ENCODE measurements around the gene AKAP1. TPM values are rescaled to one million over a fixed set of nuclear protein-coding genes. Genes with fewer than 3 reads are reported as not detected.

AKAP1 gene
- total RNA-seq, 1 donor: 14.5 TPM

GRCh38 chr17:57038486-57038885, 46.6 kb upstream of the AKAP1 start:
- TF ChIP-seq, protein P1, sequence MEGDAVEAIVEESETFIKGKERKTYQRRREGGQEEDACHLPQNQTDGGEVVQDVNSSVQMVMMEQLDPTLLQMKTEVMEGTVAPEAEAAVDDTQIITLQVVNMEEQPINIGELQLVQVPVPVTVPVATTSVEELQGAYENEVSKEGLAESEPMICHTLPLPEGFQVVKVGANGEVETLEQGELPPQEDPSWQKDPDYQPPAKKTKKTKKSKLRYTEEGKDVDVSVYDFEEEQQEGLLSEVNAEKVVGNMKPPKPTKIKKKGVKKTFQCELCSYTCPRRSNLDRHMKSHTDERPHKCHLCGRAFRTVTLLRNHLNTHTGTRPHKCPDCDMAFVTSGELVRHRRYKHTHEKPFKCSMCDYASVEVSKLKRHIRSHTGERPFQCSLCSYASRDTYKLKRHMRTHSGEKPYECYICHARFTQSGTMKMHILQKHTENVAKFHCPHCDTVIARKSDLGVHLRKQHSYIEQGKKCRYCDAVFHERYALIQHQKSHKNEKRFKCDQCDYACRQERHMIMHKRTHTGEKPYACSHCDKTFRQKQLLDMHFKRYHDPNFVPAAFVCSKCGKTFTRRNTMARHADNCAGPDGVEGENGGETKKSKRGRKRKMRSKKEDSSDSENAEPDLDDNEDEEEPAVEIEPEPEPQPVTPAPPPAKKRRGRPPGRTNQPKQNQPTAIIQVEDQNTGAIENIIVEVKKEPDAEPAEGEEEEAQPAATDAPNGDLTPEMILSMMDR (IDR thresholded peaks at IDR 0.05; ENCODE audit: extremely low read depth, low read depth, low read length): no peak
- H3K4me3 ChIP-seq (ENCODE audit: insufficient read depth, low read length): no peak overlapping the region
- no peak overlapping the region for H3K27ac ChIP-seq (ENCODE audit: low read depth, low read length)
- H3K27me3 ChIP-seq (ENCODE audit: insufficient read depth, low read length): peaks cover 8% of the 10 kb centered on the region
- no peak overlapping the region for H3K4me2 ChIP-seq (ENCODE audit: insufficient read depth, low read length)
- DNase-seq (ENCODE audit: insufficient read length, low spot score, missing footprints): no peak
- H2AFZ ChIP-seq (ENCODE audit: low read length): no peak overlapping the region
- H3K36me3 ChIP-seq (ENCODE audit: insufficient read depth, low read length): no peaks in the 10 kb centered on the region
- no peaks in the 10 kb centered on the region for H3K79me2 ChIP-seq (ENCODE audit: insufficient read depth, low read length)
- H3K4me1 ChIP-seq (ENCODE audit: insufficient read depth, low read length): no peaks in the 10 kb centered on the region
- H3K9me3 ChIP-seq (ENCODE audit: low read depth, low read length): no peaks in the 10 kb centered on the region
- no peaks in the 10 kb centered on the region for H4K20me1 ChIP-seq (ENCODE audit: insufficient read depth, low read length)

DNA sequence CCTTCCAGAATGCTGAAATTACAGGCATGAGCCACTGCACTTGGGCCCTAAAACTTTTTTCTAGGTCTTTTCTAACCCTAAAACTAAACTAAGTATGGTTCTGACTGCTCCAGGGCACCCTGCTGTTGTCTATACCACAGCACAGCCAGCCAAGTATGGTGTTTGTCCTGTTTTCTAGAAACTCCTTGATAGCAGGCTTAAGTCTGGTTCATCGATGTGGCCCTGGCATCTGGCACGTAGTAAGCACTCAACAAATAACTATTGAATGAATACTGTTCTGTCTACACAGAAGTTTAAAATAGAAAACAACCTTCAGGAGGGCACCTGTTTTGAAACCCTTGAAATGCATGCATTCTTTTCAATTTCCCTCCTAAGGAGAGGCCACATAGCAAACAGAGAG, 44.5 kb upstream of the AKAP1 start:
- H2AFZ ChIP-seq (ENCODE audit: low read length): no peak overlapping the region
- H3K27me3 ChIP-seq (ENCODE audit: insufficient read depth, low read length): peaks cover 17% of the 10 kb centered on the region
- no peaks in the 10 kb centered on the region for H3K79me2 ChIP-seq (ENCODE audit: insufficient read depth, low read length)
- H3K27ac ChIP-seq (ENCODE audit: low read depth, low read length): no peak overlapping the region
- no peaks in the 10 kb centered on the region for H4K20me1 ChIP-seq (ENCODE audit: insufficient read depth, low read length)
- H3K36me3 ChIP-seq (ENCODE audit: insufficient read depth, low read length): no peaks in the 10 kb centered on the region
- TF ChIP-seq, protein P1 (IDR thresholded peaks at IDR 0.05; ENCODE audit: extremely low read depth, low read depth, low read length): no peak
- no peak for DNase-seq (ENCODE audit: insufficient read length, low spot score, missing footprints)
- H3K9me3 ChIP-seq (ENCODE audit: low read depth, low read length): no peaks in the 10 kb centered on the region
- H3K4me2 ChIP-seq (ENCODE audit: insufficient read depth, low read length): no peak overlapping the region
- no peak overlapping the region for H3K4me3 ChIP-seq (ENCODE audit: insufficient read depth, low read length)
- no peaks in the 10 kb centered on the region for H3K4me1 ChIP-seq (ENCODE audit: insufficient read depth, low read length)

DNA sequence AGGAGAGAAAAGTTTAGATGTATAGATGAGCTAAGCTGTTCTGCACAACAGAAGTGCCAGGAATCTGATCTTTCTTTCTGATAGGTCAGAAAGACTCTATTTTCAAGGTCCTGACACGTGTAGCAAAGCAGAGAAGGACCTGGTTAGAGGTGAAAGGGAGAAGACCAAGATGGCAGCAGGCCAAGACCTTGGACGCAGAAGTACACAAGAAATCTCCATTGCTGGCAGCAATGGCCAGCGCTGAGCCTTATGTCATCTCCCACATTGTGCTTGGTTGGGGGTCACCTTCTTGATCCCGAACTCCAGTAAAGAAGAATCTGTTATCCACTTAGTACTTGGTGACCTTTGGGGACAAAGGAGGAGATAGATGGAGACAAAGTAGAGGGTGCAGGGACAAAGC, 41.8 kb upstream of the AKAP1 start:
- peaks cover 26% of the 10 kb centered on the region for H3K27me3 ChIP-seq (ENCODE audit: insufficient read depth, low read length)
- H3K4me2 ChIP-seq (ENCODE audit: insufficient read depth, low read length): no peak overlapping the region
- H2AFZ ChIP-seq (ENCODE audit: low read length): no peak overlapping the region
- no peak for DNase-seq (ENCODE audit: insufficient read length, low spot score, missing footprints)
- H4K20me1 ChIP-seq (ENCODE audit: insufficient read depth, low read length): no peaks in the 10 kb centered on the region
- H3K9me3 ChIP-seq (ENCODE audit: low read depth, low read length): no peaks in the 10 kb centered on the region
- H3K27ac ChIP-seq (ENCODE audit: low read depth, low read length): no peak overlapping the region
- no peaks in the 10 kb centered on the region for H3K79me2 ChIP-seq (ENCODE audit: insufficient read depth, low read length)
- H3K36me3 ChIP-seq (ENCODE audit: insufficient read depth, low read length): no peaks in the 10 kb centered on the region
- TF ChIP-seq, protein P1 (IDR thresholded peaks at IDR 0.05; ENCODE audit: extremely low read depth, low read depth, low read length): no peak
- H3K4me1 ChIP-seq (ENCODE audit: insufficient read depth, low read length): no peaks in the 10 kb centered on the region
- no peak overlapping the region for H3K4me3 ChIP-seq (ENCODE audit: insufficient read depth, low read length)

GRCh38 chr17:57044976-57045867, 39.8 kb upstream of the AKAP1 start:
- TF ChIP-seq, protein P1 (IDR thresholded peaks at IDR 0.05; ENCODE audit: extremely low read depth, low read depth, low read length): no peak

More at GRCh38 chr17:57044976-57045867, 39.8 kb upstream of the AKAP1 start:
- Histone ChIP-seq H2AFZ (ENCODE audit: low read length) (peak overlapping the region; percentile 47), H3K9me3 (ENCODE audit: low read depth, low read length) (no peaks in the 10 kb centered on the region), H3K4me3 (ENCODE audit: insufficient read depth, low read length) (no peak overlapping the region), H4K20me1 (ENCODE audit: insufficient read depth, low read length) (no peaks in the 10 kb centered on the region), H3K27ac (ENCODE audit: low read depth, low read length) (no peak overlapping the region), H3K4me1 (ENCODE audit: insufficient read depth, low read length) (no peaks in the 10 kb centered on the region), H3K27me3 (ENCODE audit: insufficient read depth, low read length) (peaks cover 26% of the 10 kb centered on the region), H3K79me2 (ENCODE audit: insufficient read depth, low read length) (no peaks in the 10 kb centered on the region), H3K36me3 (ENCODE audit: insufficient read depth, low read length) (no peaks in the 10 kb centered on the region), H3K4me2 (ENCODE audit: insufficient read depth, low read length) (peak overlapping the region; percentile 45)
- no peak for DNase-seq (ENCODE audit: insufficient read length, low spot score, missing footprints)

All from osteoblast (primary cell).